ENCODE measurements around the gene RAP1GAP2. TPM values are rescaled to one million over a fixed set of nuclear protein-coding genes. Genes with fewer than 3 reads are reported as not detected.
"Not testable (repeated sequence)": the region's sequence is repeated elsewhere in the genome, so short reads cannot be mapped to it uniquely, and the experiment has no call there.

The RAP1GAP2 gene
- total RNA-seq, 1 donor from 2014 or later, result 30.4 TPM

DNA sequence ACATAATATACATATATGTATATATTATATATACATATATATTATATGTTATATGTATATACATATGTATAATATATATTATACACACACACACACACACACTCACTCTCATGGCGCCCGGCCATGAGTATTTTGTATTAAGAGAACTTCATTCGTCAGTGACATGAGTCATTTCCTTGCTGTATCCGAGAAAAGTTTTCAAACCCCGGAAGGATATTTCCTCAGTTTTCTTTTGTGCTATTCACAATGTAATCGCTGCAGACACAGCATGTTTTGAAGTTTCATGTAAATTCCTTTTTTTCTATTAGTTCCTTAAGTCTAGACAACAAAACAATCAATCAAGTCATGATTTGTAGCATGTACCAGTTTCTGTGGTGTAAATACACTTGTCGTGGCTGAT lies 233.9 kb downstream of the RAP1GAP2 start:
- DNase-seq (ENCODE audit: low read depth), result no peak
- H3K4me3 ChIP-seq (ENCODE audit: low read depth, low read length), result no peak overlapping the region
- TF ChIP-seq, protein P1, sequence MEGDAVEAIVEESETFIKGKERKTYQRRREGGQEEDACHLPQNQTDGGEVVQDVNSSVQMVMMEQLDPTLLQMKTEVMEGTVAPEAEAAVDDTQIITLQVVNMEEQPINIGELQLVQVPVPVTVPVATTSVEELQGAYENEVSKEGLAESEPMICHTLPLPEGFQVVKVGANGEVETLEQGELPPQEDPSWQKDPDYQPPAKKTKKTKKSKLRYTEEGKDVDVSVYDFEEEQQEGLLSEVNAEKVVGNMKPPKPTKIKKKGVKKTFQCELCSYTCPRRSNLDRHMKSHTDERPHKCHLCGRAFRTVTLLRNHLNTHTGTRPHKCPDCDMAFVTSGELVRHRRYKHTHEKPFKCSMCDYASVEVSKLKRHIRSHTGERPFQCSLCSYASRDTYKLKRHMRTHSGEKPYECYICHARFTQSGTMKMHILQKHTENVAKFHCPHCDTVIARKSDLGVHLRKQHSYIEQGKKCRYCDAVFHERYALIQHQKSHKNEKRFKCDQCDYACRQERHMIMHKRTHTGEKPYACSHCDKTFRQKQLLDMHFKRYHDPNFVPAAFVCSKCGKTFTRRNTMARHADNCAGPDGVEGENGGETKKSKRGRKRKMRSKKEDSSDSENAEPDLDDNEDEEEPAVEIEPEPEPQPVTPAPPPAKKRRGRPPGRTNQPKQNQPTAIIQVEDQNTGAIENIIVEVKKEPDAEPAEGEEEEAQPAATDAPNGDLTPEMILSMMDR (conservative IDR thresholded peaks at IDR 0.05; ENCODE audit: low read depth, low read length), result no peak

DNA sequence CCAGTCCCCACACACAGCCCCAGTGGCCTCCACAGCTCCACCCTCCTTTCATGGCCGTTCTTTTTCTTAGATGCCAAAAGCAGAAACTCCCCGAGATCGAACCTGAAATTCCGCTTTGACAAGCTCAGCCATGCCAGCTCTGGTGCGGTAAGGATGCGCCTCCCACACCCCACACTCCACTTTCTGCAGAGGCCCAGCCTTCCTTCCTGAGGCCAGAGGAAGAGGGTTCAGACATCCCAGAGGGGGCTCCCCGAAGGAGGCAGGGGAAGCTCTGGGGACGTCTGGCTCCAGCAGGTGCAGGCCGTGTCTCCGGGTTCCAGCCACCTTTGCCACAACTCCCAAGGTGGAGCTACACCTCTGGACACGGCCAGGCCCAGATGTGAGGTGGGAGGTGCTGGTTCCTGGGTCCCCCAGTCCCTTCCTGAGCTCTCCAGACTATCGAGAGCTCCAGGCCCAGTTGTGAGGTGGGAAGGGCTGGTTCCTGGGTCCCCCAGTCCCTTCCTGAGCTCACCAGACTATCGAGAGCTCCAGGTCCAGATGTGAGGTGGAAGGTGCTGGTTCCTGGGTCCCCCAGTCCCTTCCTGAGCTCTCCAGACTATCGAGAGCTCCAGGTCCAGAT lies 234.7 kb downstream of the RAP1GAP2 start:
- not testable (repeated sequence) for DNase-seq (ENCODE audit: low read depth); H3K4me3 ChIP-seq (ENCODE audit: low read depth, low read length)

DNA sequence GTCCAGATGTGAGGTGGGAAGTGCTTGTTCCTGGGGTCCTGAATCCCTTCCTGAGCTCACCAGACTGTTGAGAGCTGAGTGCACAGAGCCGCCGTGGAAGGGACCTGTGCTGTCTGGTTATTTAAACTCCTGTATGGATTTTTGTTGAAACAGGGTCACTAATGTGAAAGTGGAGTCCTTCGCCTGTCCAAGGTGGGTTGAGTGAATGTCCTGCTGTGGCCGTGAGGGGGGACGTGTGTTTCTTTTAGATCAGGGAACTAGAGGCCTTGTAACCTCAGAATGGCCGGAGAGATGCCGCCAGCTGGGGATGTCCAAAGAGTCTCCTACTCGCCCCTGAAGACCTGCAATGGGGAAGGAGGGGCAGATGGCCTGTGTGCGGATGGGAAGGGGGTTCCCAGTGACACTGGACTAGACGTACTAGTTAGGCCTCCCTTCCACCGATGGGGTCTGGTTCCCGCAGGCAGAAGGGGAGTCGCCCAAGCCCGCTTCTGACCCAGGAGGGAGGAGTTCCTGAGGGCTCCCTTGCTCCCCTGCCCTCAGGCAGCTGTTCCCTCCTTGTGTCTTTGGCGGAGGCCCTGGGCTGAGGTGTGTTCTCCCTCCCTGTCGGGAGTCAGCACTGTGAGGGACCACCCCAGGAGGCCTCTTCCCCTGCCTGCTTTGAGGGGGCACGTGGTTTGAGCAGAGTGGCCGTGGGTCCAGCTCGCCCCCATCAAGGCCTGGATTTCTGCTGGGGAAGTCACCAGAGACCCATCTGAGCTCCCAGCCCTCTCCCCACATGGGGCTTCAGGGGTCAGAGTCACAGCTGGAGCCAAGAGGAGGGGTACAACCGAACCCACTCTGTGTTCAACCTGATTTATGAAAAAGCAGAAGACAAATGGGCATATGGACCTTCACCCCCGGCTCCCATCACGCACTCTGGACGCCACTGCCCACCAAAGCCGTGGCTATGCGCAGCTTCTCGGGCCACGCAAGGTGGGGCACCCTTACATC lies 236.3 kb downstream of the RAP1GAP2 start:
- no peak overlapping the region for H3K4me3 ChIP-seq (ENCODE audit: low read depth, low read length)
- TF ChIP-seq, protein P1 (conservative IDR thresholded peaks at IDR 0.05; ENCODE audit: low read depth, low read length), result no peak
- DNase-seq (ENCODE audit: low read depth), result no peak

DNA sequence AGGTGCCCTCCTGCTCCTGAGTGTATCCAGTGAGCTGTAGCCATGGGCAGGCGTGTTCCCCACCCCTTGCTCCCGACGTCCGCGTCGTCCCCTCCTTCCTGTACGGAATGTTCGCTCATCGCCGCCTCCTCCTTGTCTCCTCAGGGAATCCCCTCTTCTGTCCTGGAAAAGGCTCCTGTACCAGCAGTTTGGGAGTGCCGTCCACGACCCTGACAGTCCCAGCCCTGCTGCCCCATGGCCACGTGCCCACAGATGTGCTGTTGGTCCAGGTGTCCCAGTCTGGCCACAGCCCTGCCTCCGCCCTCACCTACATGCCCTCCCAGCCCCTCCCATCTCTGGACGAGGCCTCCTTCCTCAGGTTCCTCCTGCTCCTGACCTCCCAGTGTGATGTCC lies 237.0 kb downstream of the RAP1GAP2 start:
- TF ChIP-seq, protein P1 (conservative IDR thresholded peaks at IDR 0.05; ENCODE audit: low read depth, low read length), result no peak
- no peak for DNase-seq (ENCODE audit: low read depth)

DNA sequence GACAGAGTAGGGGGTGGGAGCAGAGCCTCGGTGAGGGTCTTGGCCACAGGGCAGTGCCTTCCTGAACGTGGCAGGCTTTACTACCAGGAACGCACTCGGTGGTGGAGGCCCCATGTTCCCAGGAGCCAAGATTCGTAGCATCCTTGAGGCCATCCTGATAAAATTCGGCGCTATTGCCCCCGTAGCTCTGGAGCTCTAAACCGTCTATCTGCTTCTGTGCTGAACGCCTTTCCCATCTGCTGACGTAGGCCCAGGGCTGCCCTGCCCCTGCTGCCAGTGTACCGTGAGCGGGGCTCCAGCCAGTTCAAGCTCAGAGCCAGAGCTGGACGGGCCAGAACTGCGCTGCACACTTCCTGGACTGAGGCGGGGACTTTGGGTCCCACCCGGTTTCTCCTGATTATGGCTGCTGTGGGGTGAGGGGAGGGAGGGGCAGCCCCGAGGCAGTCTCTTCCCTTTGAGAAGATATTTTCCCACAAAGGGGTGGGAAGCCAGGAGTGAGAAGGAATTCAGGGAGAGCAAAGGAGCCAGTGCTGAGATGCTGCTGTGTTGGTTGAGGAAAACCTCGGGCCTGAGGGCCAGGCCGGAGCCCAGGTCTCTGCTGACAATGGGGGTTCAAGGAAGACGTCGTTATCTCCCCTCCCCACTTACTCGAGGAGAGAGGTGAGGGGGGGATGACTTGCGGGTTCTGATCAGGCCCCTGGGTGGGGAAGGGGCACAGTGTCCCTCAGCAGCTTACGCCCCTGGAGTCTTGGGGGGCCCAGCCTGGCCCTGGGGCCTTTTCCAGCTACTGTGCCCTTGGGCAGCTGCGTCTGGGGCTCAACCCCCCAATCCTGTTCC lies 237.7 kb downstream of the RAP1GAP2 start:
- no peak overlapping the region for H3K4me3 ChIP-seq (ENCODE audit: low read depth, low read length)
- TF ChIP-seq, protein P1 (conservative IDR thresholded peaks at IDR 0.05; ENCODE audit: low read depth, low read length), result no peak
- no peak for DNase-seq (ENCODE audit: low read depth)

More for the DNA sequence above, 237.0 kb downstream of the RAP1GAP2 start:
- H3K4me3 ChIP-seq (ENCODE audit: low read depth, low read length), result no peak overlapping the region

DNA sequence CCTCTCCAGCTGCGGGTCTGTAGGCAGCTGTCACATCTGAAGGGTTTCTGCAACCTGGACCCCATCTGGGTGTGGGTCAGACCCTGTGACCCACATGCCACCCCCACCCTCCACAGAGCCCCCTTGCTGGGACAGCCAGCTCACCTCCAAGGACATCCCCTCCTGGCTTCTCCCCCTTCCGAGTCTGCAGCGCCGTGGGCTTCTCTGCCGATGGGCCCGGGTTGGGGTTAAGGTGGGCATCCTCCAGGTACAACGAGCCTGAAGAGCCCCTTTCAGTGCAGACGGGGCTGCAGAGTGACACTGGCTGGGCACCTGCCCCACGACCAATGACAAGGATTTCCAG lies 238.3 kb downstream of the RAP1GAP2 start:
- no peak for DNase-seq (ENCODE audit: low read depth)
- H3K4me3 ChIP-seq (ENCODE audit: low read depth, low read length), result no peak overlapping the region
- TF ChIP-seq, protein P1 (conservative IDR thresholded peaks at IDR 0.05; ENCODE audit: low read depth, low read length), result no peak
